LNCAP (cell line): ENCODE results near the gene MYH14.

ENCODE experiments used
- TF ChIP-seq, protein P1 (sequence below): fragments of 450-650 bp; IDR thresholded peaks from 2 replicates; pipeline ENCODE4 v1.5.1; 2017; ENCODE audit warnings: mild to moderate bottlenecking

The MYH14 gene

DNA sequence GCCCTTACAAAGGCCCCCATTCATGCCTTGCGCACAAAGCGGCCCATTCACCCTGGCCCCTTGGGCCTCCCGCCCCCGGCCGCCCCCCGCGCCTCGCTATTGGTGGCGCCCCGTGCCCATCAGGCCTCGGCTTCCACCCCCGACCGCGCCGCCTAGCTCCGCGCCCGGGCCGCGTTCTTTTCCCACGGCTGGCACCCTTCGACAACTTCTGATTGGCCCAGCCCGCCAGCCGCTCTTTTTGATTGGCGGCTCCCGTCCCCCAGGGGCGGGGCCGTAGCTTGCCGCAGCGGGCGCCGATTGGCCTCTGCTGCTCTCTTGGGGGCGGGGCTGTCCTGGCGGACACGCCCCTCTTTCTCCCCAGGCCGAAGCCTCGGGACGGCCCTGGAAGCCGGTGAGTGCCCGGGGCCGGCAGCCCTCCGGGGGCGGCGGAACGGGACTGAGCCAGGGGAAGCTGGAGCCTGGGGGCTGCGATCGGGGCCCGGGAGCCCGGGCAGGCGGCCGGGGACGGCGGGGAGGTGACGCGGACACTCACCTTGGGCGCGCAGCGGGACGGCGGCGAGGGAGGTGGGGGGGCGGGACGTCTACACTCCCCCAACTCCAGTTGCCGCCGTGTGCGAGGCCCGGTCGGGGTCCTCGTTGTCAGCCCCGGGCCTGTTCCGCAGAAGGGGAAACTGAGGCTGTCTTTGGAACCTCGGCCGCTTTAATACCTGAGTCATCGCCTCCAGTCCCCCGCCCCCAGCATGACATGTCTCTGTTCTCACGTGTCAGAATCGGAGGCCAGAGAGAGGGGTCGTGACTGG lies at the start of gene MYH14:
TSS of gene MYH14 (plus strand) at position 342 of the 800 bp plus-strand sequence. CDS start 6,744 bp downstream, outside the sequence.
- TF ChIP-seq, protein P1, sequence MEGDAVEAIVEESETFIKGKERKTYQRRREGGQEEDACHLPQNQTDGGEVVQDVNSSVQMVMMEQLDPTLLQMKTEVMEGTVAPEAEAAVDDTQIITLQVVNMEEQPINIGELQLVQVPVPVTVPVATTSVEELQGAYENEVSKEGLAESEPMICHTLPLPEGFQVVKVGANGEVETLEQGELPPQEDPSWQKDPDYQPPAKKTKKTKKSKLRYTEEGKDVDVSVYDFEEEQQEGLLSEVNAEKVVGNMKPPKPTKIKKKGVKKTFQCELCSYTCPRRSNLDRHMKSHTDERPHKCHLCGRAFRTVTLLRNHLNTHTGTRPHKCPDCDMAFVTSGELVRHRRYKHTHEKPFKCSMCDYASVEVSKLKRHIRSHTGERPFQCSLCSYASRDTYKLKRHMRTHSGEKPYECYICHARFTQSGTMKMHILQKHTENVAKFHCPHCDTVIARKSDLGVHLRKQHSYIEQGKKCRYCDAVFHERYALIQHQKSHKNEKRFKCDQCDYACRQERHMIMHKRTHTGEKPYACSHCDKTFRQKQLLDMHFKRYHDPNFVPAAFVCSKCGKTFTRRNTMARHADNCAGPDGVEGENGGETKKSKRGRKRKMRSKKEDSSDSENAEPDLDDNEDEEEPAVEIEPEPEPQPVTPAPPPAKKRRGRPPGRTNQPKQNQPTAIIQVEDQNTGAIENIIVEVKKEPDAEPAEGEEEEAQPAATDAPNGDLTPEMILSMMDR = no peak

DNA sequence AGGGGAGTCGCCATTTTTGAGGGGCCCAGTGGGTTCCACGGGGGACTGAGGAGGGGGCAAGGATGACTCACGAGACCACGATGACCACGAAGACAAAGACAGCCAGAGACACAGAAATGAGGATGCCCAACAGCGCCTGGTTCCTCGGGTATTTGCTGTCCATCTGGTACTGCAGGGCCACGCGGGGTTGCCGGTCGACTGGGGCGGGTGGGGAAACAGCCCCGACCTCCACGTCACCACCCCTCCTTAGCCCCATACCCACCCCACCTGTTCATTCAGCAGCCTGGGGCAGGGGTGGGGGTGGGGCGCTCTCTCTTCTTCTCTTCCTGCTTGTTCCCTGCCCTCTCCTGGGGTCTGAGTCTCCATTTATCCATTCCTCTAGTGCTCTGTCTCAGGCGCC lies 48.9 kb upstream of the MYH14 start:
- TF ChIP-seq, protein P1 = no peak

GRCh38 chr19:50155520-50156109 lies 47.8 kb upstream of the MYH14 start:
- TF ChIP-seq, protein P1 = no peak

DNA sequence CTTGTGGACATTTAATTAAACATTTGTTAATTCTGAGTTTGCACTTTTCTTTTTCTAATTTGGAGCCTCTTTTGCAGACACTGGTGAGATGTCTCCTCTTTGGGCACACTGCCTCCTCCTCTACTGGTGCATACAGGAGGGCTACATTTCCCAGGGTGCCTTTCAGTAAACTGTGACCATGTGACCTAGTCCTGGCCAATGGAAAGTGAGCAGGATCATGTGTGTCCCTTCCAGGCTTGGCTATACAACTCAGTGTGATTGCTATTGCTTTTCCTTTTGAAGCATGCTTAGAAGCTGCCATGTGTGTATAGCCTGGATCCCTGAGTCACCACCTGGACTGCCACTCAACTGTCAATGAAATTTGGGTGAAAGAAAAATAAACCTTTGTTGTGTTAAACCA lies 44.8 kb upstream of the MYH14 start:
- TF ChIP-seq, protein P1 = no peak

- TF ChIP-seq, protein P1 = no peak
Measured at GRCh38 chr19:50159078-50159477, 44.3 kb upstream of the MYH14 start.

- TF ChIP-seq, protein P1 = no peak
Measured at GRCh38 chr19:50162988-50163387, 40.4 kb upstream of the MYH14 start, which contains the start of gene IZUMO2. IZUMO2 (minus strand) TSS chr19:50163281; CDS start chr19:50163194, 87 bp downstream.

DNA sequence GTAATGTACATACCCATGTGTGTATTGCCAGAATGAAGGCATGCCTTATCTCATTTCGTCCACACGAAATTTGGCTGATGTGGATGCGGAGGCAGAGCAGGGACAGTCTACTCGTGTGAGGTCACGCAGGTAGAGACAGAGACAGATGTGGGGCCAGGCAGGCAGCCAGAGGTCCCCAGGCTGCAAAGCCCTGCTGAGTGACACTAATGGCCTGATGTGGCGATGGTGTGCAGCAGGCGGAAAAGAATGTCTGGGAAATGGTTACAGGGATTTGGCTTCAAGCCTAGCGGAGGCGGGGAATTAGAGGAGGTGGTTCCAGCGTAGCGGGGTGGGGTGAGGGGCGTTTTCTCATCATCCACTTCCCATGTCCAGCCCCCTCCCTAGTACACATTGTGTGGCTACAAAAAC lies 36.1 kb upstream of the MYH14 start:
- TF ChIP-seq, protein P1 = no peak
